ENCODE data around the gene CRISPLD2.

CRISPLD2 gene

DNA sequence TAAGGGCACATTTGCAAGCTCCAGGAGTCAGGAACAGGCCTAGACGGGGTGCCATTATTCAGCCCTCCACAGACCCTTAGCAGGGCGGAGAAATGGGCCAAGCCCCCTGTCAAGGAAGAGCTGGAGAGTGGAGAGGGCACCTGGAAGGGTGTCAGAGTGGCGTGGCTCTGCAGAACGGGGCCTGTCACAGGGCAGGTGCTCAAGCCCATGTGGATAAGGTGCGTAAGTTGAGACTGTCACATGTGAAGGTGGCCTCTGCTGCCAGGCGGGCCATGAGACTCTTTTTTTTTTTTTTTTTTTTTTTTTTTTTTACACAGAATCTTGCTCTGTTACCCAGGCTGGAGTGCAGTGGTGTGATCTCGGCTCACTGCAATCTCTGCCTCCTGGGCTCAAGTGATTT lies 12.0 kb upstream of the CRISPLD2 start:
- H3K4me3 ChIP-seq (ENCODE audit: low read depth, low read length) = no peak overlapping the region
- TF ChIP-seq, protein P1, sequence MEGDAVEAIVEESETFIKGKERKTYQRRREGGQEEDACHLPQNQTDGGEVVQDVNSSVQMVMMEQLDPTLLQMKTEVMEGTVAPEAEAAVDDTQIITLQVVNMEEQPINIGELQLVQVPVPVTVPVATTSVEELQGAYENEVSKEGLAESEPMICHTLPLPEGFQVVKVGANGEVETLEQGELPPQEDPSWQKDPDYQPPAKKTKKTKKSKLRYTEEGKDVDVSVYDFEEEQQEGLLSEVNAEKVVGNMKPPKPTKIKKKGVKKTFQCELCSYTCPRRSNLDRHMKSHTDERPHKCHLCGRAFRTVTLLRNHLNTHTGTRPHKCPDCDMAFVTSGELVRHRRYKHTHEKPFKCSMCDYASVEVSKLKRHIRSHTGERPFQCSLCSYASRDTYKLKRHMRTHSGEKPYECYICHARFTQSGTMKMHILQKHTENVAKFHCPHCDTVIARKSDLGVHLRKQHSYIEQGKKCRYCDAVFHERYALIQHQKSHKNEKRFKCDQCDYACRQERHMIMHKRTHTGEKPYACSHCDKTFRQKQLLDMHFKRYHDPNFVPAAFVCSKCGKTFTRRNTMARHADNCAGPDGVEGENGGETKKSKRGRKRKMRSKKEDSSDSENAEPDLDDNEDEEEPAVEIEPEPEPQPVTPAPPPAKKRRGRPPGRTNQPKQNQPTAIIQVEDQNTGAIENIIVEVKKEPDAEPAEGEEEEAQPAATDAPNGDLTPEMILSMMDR (IDR thresholded peaks at IDR 0.05; ENCODE audit: borderline replicate concordance, insufficient read depth, low read depth, low read length) = no peak

DNA sequence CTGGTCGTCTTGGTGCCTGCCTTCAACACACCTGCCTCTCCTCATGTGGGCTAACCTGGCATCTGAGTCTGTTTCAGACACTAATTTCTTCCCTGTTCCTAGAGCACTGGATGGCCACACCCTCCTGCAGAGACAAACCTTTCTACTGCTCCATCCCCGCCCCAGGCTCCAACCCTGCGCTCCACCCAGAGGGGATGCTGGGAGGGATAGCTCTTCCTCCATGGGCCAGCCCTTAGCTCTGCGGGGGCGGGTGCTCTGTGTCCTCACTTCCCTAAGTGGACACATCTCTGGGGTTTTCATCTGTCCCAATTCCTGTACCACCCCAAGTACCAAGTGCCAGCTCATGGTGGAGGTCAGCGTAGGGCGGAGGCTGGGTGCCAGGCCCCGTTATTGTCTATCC lies 11.0 kb upstream of the CRISPLD2 start:
- no peak overlapping the region for H3K4me3 ChIP-seq (ENCODE audit: low read depth, low read length)
- TF ChIP-seq, protein P1 (IDR thresholded peaks at IDR 0.05; ENCODE audit: borderline replicate concordance, insufficient read depth, low read depth, low read length) = no peak

DNA sequence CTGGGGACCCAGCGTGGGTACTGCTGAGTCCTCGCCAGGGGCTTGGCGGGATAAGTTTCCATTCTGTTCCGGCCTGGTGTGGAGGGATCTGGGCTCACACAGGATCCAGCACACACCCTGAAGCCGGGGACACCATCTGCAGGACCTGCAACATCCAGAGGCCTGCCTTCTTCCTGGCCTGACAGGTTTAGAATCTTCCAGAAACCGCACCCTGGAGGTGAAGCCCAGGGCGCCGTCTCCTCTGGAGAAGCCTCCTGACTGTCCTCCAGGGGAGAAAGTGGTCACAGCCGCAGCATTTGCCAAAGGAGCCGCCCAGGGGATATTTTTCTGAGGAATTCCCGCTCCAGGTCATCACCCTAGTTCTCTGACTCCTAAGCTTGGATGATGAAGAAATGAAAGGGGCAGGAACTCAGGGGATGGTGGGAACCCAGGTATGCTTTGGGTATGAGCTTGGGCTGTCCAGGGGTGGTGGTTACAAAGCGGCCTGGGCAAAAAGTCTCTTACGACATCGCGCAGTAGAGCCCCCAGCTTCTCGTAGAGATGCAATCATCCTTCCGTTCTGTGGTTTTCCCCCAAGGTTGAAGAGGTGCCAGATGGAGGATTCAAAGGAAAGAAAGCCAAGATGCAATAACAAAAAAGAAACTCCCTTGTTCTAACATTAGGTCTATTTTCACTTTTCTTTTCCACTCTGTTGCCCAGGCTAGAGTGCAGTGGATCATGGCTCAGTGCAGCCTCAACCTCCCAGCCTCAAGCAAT lies 9.1 kb upstream of the CRISPLD2 start:
- no peak overlapping the region for H3K4me3 ChIP-seq (ENCODE audit: low read depth, low read length)
- TF ChIP-seq, protein P1 (IDR thresholded peaks at IDR 0.05; ENCODE audit: borderline replicate concordance, insufficient read depth, low read depth, low read length) = no peak

DNA sequence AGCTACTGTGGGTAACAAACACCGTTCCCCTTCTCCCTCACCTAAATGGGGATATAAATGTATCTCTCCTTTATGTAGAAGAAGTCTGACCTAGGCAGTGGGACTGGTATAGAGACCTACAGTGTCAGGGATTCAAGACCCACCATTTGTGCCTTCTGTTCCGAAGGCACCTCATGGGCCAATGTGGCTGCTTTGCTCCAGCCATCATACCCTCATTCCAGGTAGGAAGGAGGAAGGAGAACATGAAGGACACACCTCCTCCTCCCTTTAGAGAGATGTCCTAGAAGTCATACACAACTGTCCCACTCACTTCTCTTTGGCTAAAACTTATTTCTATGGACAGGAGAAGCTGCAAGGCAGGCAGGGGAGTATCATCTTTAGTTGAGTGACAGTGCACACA lies 8.3 kb upstream of the CRISPLD2 start:
- no peak overlapping the region for H3K4me3 ChIP-seq (ENCODE audit: low read depth, low read length)

DNA sequence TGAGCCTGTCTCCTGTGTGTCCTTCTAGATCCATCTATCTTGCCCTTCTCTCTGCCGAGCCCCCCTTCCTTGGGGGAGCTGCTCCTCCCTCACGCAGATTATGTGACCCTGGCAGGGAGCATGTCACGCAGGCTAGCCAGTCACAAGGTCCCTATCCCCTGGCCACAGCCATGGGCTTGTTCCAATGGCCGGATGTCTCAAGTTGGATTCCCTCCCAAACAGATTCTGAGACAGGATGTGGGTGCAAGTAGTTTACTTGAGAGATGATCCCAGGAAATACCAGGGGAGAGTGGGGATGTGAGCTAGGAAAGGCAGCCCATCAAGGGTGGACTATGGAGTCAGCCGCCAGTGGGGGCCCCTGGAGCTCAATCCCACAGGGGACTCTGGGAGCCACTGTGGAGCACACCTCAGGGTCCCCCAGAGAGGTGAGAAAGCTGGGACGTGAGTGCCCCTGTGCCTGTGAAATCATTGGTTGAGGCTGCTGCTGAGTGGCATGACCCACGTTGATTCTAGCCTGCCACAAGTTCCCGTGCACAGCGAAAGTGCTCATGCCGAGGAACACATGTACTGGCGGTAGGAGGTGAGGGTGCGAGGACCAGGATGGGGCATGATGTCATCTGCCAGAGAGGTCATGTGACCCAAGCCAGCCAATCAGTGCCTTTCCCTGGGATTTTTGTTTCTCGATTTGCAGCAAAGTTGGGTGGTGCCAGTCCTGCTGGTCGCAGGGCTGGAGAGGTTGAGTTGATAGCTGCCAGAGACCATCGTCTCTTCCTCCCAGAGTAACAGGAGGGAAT lies 6.4 kb upstream of the CRISPLD2 start:
- TF ChIP-seq, protein P1 (IDR thresholded peaks at IDR 0.05; ENCODE audit: borderline replicate concordance, insufficient read depth, low read depth, low read length) = no peak
- H3K4me3 ChIP-seq (ENCODE audit: low read depth, low read length) = no peak overlapping the region

More for the DNA sequence above, 8.3 kb upstream of the CRISPLD2 start:
- TF ChIP-seq, protein P1 (IDR thresholded peaks at IDR 0.05; ENCODE audit: borderline replicate concordance, insufficient read depth, low read depth, low read length) = no peak

DNA sequence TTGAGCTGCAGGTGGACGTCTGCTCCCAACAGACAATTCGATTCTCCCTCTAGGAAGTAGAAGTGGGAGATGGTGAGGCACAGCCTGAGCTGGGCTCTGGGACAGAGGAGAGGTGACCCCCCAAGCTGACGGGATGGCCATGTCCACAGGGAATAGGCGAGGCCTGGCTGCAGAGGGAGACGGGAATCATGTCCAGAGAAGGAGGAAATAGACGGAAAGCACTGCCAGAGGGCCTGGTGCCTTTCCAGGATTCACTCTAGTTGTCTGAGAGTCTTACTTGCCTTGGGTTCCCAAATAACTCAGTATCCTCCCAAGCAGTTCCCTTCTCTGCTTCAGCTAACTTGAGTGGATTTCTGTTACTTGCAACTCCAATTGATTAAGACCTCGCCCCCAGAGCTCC lies 4.3 kb upstream of the CRISPLD2 start:
- TF ChIP-seq, protein P1 (IDR thresholded peaks at IDR 0.05; ENCODE audit: borderline replicate concordance, insufficient read depth, low read depth, low read length) = no peak
- H3K4me3 ChIP-seq (ENCODE audit: low read depth, low read length) = no peak overlapping the region

Data from GM12875 (cell line).